D341Med (cell line): ENCODE measurements around the gene COMTD1.

ENCODE experiments used
- DNase-seq: peaks from one replicate; pipeline ENCODE4 v3.0.0; 2012; ENCODE audit warnings: low spot score

Gene COMTD1

DNA sequence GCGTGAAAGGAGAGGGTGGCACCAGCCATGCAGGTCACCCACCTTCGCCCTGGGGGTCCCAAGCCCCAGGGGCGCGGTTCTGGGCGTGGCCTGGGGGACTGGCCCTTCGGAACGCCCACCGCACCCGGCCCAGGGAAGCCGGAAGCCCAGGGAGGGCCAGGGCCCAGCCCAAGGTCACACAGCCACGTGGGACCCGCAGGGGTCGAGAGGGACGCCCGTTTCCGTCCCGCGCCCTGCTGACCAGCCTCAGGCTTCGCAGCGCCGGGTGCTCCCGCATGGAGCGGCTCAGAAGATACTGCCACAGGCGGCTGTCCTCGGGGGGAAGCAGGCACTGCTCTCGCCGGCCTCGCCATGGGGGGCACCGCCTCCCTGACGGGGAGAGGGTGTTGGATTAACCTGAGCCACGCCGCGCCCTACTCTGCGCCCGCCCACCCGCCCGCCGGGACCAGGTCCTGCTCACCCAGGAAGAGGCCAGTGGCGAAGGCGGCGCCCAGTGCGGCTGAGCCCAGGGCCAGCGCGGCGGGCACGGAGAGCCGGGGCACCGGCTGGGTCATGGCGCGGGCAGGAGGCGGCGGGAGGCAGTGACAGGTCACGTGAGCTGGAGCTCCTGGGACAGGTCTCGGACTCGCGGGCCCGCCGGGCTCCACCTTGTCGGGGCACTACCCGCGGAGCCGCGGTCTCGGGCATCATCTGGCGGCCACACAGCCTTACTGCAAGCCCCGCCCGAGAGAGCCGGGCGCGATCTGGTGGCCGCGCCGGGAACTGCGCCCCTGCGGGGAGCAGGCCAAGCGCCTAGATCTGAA is at the start of gene COMTD1:
TSS of gene COMTD1 (minus strand) at position 583 of the 803 bp plus-strand sequence. CDS start at position 554, 29 bp downstream.
- DNase-seq, result peak; percentile 91

DNA sequence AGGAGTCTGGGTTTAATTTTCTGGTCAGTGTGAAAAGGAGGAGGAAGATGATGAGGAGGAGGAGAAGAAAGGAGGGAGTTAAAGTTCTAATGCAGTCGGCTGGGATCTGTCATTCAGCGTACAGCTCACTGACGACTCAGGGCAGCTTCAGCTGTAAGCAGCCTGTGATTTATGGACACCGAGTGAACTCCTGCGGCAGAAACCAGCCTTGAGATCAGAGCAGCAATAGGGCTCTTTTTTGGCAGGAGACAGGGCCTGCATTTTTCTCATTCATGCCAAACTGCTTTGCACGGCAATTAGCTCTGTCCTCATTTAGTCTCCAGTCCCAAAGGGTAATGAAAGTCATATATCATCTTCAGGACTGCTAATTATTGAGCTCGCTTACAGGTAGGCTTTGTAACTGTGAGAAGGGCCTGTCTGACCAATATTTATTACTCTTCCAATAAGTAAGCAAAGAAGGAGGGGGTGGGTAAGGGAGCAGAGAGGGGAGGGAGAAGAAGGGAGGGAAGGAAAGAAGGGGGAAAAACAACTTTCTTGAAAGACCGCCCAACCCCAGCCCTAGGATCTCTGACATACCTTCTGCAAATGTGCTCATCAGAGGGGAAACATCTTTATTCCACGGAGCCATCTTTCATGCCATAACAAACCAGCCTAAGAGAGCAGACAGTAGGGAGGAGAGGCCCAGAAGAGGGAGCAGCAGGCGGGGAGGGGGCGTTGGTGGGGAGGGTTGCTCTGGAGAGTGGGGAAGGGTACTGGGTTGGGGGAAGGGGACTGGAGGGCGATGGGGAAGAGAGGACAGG is 48.1 kb upstream of the COMTD1 start:
- DNase-seq, result no peak

DNA sequence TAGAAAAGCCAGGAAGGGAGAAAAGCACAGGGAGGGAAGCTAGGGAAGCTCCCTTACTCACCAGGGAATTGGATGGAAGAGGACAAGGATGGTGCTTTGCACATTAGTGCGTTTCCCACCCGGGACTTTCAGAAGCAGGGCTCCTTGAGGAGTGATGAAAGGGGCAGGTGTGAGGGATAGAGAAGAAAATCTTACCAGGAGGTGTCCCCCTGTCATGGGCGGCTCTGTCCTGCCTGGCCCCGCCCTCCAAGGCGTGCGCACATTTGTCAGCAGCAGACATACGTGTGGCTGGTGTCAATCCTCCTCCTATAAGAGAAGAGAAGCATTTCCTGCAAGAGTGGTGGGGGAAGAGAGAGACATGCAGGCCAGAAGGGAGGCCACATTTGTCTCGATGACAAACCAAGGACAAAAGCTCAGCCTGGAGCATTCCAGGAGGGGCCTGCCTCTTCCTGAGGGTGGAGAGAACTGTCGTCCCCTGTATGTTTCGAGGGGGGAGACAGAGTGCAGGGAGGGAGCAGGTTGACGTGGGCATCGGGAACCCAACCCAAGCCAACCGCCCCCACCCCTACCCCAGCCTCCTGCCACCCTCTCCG is 47.4 kb upstream of the COMTD1 start:
- DNase-seq, result no peak

DNA sequence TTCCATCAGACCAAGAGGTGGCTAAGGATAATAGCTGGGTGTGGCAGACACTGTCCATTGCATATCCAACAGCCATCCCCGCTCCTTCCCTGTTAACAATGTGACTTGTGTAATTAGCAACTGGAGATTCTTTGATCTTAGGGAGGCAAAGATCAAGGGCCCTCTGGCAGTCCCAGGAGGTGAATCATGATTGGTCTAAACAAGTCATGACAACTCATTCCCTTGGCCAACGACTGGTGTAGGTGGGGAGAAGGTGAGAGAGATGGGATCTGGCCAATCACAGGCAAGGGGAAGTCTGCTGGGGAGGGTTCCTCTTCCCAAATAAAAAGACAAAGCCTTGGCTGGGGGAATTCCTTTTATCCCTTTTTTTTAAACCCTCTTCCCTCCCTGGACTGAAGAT is 46.2 kb upstream of the COMTD1 start:
- no peak for DNase-seq

DNA sequence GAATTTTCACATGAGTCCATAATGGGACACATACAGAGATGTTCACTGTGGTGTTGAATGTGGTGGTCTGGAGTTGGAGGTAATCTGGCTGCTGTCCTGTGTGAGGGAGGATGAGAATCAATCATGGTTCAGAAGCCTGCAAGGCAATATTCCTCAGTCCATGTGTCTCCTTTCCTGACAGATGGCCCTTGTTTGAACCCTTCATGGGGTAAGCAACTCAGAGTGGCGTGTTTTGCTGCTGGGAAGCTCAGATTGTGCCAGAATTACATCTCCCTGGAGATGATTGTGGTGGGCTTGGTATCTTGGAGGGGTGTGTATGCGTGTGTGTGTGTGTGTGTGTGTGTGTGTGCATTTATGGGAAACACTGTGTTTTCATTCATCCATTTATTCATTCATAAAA is 44.5 kb upstream of the COMTD1 start:
- no peak for DNase-seq

DNA sequence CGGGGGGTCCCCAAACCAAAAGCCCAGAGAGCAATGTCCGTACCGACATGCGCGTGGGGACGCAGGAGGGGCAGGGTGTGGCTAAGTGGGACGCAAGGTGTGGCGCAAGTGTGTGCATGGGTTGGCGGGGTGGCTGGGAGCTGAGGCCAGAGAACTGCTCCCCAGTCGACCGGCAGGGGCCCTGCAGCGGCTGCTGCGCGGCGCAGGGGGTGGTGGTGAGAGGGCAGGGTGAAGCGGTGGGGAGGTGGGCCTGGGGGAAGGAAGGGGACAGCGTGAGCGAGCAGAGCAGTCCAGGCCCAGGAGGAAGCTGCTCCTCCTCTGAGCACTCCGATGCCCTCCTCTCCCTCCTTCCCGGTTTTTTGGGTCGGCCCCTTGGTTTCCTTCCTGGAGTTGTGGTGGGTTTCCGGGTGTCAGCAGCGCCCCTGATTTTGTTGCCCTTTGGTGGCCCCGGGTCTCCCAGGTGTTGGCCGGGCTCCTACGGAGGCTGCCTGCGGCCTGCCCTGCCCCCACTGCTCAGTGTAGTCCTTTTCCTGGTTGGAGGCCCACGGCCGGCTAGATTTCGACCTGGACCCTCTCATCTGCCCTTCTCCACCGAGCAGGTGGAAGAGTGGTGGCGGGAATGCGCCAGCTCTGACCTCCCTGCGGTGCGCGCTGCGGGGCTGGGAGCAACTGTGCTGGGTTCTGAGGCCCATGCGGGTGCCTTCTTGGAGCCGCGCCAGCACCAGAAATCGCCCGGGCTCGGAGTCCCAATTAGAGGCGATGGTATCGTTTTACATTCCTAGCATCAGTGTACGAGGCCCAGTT is 40.5 kb upstream of the COMTD1 start:
- no peak for DNase-seq

DNA sequence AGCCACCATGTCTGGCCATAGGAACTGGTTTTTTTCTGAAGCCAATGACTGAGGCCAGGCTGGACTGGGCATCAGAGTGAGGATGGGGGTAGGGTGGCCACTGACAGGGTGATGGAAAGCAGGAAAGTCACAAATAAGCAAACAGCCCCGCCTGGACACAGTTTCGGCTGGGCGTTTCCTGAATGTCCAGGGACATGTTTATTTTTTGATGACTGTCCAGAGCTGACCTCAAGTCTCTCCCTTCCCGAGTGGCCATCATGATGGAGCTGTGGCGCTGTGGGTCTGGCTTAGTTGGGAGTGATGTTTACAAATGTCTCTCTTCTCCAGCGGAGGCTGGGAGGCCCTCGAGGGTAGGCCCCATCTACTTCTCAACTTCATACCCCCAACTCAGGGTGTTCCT is 37.1 kb upstream of the COMTD1 start:
- no peak for DNase-seq

DNA sequence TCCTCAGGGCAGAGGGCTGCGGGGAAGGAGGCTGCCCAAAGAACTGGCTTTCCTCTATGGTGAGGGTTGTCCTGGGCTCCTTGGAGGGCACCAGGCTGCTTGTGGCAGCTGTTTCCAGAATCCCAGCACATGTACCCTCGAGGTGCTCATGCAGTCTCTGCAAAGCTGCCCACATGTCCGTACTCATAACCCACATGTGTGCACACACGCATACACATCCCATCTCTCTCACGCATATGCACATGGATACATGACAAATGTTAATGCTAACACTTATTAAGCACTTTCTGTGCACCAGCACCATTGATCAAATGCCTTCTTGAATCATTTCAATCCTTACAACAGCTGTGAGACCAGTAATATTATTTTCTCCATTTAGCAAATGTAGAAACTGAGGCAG is 36.3 kb upstream of the COMTD1 start:
- DNase-seq, result no peak

DNA sequence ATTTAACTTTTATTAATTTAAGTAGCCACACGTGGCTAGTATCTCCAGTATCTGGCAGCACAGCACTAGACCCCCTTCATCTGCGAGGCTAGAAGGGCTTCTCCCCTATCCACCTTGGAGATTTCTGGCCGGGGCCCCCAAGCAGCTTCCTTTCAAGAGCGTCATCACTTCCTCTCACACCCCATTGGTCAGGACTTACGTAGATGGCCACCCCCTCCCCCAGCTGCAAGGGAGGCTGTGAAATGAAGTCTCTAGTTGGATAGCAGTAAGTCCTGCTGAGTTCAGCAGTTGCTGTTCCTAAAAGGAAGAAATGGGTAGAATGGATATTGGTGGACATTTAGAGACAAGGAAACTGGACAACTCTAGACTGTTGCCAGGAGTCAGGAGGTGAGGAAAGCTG is 33.8 kb upstream of the COMTD1 start:
- DNase-seq, result no peak

DNA sequence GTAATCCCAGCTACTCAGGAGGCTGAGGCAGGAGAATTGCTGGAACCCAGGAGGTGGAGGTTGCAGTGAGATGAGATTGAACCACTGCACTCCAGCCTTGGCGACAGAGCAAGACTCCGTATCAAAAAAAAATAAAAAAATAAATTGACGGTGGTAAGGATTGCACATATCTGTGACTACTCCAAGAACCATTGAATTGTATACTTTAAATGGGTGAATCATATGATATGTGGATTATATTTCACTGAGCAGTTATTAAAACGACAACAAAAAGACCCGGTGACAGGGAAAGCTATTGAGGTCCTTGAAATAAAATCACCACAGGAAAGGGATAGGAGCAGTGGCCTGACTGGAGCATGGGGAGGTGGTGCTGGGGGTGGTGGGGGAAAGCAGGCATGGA is 31.2 kb upstream of the COMTD1 start:
- no peak for DNase-seq

DNA sequence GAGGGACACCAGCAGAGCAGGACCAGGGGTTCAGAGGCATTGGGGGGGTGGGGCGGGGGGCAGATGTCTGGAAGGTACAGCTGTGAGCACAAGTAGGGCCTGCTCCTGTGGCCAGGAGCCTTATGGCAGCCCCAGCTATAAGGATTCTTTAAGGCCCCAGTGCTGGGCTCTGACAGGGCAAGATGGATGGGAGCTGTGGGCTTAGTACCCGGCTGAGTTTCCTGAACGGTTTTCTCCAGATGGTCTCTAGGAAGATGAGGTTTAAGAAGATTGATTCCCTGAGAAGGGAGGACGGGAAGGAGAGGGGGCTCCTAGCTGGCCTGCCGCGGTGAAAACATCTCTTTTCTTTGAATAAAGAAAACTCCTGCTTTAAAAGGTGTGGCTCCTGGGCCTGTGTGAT is 30.1 kb upstream of the COMTD1 start:
- DNase-seq, result no peak

DNA sequence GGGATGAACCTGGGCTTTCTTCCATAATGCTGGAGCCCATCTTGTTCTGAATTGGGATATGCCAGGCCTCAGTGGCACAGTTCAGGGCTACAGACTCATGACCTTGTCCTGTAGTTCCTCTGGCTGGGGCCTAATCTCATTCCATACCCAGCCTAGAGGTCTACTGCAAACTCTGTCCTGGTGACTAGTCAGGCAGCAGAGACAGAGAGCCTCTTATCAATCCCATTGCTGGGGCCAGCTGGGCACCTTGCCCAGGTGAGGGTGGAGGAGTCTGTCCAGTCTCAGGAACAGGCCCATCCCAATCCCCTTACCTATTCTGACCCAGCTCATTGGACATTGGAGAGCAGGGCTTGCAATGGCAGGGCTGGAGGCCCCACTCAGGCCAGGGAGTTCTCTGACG is 28.0 kb upstream of the COMTD1 start:
- no peak for DNase-seq

DNA sequence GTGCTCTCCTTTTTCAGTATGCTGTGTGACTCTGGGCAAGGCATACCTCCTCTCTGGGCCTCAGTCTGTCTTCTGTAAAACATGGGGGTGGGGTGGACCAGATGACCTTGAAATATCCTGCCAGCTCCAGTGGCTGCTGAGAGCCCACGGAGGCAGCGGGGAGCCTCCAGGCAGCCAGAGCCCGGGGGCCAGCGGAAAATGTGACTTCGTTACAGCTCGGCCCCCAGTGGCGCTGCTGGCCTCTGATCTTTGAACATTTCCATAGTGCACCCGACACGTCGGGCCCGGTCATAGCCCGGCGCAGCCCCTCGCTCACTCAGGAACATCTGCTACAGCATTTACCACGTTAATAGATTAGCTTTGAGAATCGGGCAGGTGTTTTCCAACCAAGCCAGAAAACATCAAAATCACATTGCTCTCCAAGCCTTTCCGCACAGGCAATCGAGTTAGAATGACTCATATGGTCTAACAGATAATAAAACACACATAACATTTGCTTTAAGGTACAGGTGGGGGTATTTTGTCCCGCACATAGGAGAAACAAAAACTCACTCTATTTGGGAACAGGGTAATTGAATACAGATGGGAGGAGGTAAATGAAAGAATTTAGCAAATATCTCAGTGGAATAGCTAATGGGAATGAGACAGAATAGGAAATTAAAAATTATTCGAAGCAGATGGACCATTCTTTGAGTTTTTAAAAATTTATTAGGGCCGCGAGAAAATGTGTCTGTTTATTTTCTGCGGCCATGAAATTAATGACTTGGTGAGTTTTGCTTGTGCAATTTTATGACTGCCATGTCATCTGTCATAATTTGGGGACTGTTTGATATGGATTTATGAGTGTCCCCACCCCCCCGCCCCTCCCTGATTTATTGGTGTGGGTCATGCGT is 26.3 kb upstream of the COMTD1 start:
- DNase-seq, result no peak

DNA sequence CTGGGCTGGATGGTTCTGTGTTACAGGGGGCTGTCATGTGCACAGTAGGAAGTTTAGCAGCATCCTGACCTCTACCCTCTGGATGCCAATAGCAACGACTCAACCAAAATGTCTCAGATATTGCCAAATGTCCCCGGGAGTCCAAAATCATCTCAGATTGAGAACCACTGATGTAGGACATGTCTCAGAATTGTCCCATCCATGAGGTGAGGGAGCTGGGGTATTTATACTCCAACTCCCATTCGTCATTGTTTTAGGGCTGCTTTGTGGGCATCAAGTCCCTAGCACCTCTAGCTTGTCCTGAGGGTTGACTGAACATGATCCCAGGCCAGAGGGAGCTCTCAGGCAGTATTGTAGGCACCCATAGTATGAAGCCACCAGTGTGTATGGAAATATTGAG is 25.2 kb upstream of the COMTD1 start:
- no peak for DNase-seq

DNA sequence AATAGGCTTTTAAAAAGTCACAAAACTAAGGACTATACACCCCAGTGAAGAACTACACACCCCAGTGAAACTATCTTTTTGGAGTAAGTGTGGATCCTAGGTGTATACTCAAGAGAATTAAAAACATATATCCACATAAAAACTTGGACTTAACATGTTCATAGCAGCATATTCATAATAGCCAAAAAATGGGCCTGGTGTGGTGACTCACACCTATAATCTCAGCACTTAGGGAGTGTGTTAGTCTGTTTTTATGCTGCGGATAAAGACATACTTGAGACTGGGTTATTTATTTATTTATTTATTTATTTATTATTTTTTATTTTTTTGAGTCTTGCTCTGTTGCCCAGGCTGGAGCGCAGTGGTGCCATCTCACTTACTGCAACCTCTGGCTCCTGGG is 19.0 kb upstream of the COMTD1 start:
- no peak for DNase-seq

DNA sequence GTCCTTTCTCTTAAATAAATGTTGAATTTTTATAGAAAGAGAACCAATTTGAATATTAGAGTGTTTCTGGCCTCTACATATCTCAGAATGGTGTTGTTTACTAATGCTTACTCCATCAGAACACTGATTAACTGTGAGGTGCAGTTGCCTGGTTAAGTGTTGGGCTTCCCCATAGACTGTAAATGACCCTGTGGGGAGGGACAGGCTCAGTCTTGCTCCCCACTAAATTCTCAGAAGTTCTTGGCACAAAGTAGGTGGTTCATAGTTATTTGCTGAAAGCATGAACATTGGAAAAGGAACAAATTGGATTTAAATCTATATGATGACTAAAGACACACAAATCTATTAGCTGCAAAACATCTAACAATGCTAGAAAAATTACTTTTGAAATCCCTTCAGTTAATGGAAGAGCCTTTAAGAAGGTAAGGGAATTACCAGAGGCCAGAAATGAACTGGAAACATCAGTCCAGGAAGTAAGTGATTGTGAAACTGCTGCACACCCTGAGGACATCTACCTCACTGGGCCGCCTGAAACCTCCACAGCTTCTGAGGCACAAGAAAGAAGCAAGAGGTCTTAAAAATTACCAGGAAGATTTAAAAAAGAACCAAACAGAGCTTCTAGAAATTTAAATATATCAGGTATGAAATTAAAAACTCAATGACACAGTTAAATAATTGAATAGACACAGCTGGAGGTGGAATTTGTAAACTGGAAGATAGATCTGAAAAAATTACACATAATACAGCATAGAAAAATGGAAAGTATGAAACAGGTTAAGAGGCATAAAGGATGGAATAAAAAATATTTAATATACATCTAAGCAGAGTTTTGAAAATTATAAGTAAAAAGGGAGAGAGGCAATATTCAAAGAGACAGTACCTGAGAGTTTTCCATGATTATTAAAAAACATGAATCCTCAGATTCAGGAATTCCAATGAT is 17.8 kb upstream of the COMTD1 start:
- no peak for DNase-seq

DNA sequence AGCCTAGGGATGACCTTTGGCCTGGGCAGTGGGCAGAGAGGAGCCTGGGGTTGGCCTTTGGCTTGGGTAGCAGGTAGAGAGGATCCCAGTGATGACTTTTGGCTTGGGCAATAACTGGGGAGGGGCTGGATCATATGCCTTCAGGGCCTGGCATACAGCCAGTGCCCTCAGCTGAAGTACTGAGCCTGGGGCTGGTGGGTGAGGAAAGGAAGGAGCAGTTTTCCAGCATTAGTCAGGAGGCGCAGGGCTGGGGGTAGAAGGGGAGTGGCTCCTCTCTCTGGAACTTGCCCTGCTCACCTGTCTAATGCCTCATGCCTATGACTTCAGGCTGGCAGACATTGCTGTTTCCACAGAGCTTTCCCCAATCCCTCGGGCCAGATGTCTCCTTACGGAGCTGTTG is 15.2 kb upstream of the COMTD1 start:
- DNase-seq, result no peak

DNA sequence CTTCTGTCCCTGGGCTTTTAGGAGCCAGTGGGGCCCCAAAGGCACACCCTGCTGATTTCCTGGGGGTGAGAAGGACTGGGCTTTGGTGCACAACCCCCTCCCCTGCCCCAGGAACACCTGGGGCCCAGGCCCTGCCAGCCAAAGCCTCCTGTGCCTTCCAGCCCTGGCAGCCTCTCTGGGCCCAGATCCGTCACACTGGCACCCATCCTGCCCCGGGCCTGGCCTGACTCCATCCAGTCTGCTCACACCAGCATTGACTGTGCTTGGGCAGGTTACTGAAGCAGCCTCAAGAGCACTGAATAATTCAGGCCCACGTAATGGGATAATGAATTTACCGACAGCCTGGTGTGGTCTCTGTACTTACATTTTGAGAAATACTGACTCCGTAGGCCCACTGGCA is 12.0 kb upstream of the COMTD1 start:
- DNase-seq, result no peak

DNA sequence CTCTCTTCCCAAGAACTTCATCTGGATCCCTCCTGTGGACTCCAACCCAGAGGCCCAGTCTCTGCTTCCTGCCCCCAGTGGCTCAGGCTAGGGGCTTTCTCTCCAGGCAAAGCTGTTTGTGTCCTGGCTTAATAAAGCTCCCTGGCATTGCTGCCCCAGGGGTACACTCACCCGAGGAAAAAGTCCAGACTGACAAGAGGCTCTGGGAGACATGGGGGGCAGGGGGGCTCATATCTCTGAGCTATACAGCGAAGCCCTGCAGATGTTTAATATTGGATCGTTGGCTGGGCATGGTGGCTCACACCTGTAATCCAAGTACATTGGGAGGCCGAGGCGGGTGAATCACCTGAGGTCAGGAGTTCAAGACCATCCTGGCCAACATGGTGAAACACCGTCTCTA is 10.7 kb upstream of the COMTD1 start:
- no peak for DNase-seq
